Loucy (cell line): ENCODE data around the gene PTPRN2.

Experiments used
- H2AFZ ChIP-seq: fragments of 200-600 bp; sonication (generic); 2 replicates; pipeline ENCODE4 v1.6.0; 2016; ENCODE audit warnings: antibody characterized with exemption, mild to moderate bottlenecking, low read length, moderate library complexity
- H3F3A ChIP-seq: fragments of 200-600 bp; 2 replicates; pipeline ENCODE4 v1.6.0; 2016; ENCODE audit warnings: antibody characterized with exemption, low read depth, mild to moderate bottlenecking
- H3K27me3 ChIP-seq: fragments of 200-600 bp; sonication (generic); 2 replicates; pipeline ENCODE4 v1.6.1; 2014; ENCODE audit warnings: low read length, mild to moderate bottlenecking; ENCODE audit not compliant: insufficient read depth, poor library complexity, severe bottlenecking
- H3K36me3 ChIP-seq: fragments of 200-600 bp; sonication (generic); 2 replicates; pipeline ENCODE4 v1.6.1; 2016; ENCODE audit warnings: low read length; ENCODE audit not compliant: insufficient read depth
- H3K4me1 ChIP-seq: fragments of 200-600 bp; sonication (generic); 2 replicates; pipeline ENCODE4 v1.5.1; 2014; ENCODE audit warnings: low read length, mild to moderate bottlenecking; ENCODE audit not compliant: insufficient read depth, poor library complexity, severe bottlenecking
- H3K4me2 ChIP-seq: fragments of 200-600 bp; sonication (generic); 2 replicates; pipeline ENCODE4 v1.6.0; 2014; ENCODE audit warnings: antibody characterized with exemption, low read length, low read depth, mild to moderate bottlenecking; ENCODE audit not compliant: poor library complexity, severe bottlenecking
- H3K4me3 ChIP-seq: fragments of 200-600 bp; sonication (generic); 2 replicates; pipeline ENCODE4 v1.5.1; 2014; ENCODE audit warnings: low read length, mild to moderate bottlenecking, mixed read lengths; ENCODE audit not compliant: poor library complexity, severe bottlenecking
- H3K79me2 ChIP-seq: fragments of 200-600 bp; sonication (generic); 2 replicates; pipeline ENCODE4 v1.6.1; 2014; ENCODE audit warnings: low read length; ENCODE audit not compliant: insufficient read depth
- H3K9ac ChIP-seq: fragments of 200-600 bp; sonication (generic); 2 replicates; pipeline ENCODE4 v1.6.0; 2014; ENCODE audit warnings: mild to moderate bottlenecking, low read depth, low read length, moderate library complexity; ENCODE audit not compliant: poor library complexity, severe bottlenecking
- H3K9me2 ChIP-seq: fragments of 200-600 bp; sonication (generic); replicated peaks from 2 replicates; pipeline ENCODE4 v1.6.1; 2016; ENCODE audit warnings: low read depth, low read length, mixed read lengths
- H3K9me3 ChIP-seq: fragments of 200-600 bp; sonication (generic); 2 replicates; pipeline ENCODE4 v1.6.1; 2014; ENCODE audit warnings: mild to moderate bottlenecking, antibody characterized with exemption, low read length, low read depth; ENCODE audit not compliant: insufficient read depth
- H4K20me1 ChIP-seq: fragments of 200-600 bp; sonication (generic); 2 replicates; pipeline ENCODE4 v1.6.0; 2014; ENCODE audit warnings: antibody characterized with exemption, low read length, mild to moderate bottlenecking; ENCODE audit not compliant: insufficient read depth, poor library complexity, severe bottlenecking
- CTCF ChIP-seq: fragments of 200-600 bp; sonication (generic); conservative IDR thresholded peaks from 2 replicates; pipeline ENCODE4 v1.5.1; 2014; ENCODE audit warnings: mild to moderate bottlenecking, antibody characterized with exemption, low read length
- EZH2phosphoT487 ChIP-seq: fragments of 200-600 bp; IDR thresholded peaks from 2 replicates; pipeline ENCODE4 v1.6.1; 2018; ENCODE audit warnings: antibody characterized with exemption, mild to moderate bottlenecking, moderate library complexity, borderline replicate concordance

Gene PTPRN2

GRCh38 chr7:157797361-157797760 lies 790.3 kb downstream of the PTPRN2 start:
- H4K20me1 ChIP-seq: no peaks in the 10 kb centered on the region
- no peaks in the 10 kb centered on the region for H3K9me2 ChIP-seq
- H3K27me3 ChIP-seq: no peaks in the 10 kb centered on the region
- H3K36me3 ChIP-seq: no peaks in the 10 kb centered on the region
- H2AFZ ChIP-seq: no peak overlapping the region
- no peaks in the 10 kb centered on the region for H3F3A ChIP-seq
- no peak overlapping the region for H3K9ac ChIP-seq
- H3K4me3 ChIP-seq: no peak overlapping the region
- no peaks in the 10 kb centered on the region for H3K79me2 ChIP-seq
- TF ChIP-seq EZH2phosphoT487 (no peak), CTCF (no peak)
- no peak overlapping the region for H3K4me2 ChIP-seq
- H3K9me3 ChIP-seq: peaks cover 7% of the 10 kb centered on the region; the same call in 1 of the 2 replicates
- H3K4me1 ChIP-seq: no peaks in the 10 kb centered on the region

GRCh38 chr7:157796846-157797245 lies 790.8 kb downstream of the PTPRN2 start:
- H3K27me3 ChIP-seq: no peaks in the 10 kb centered on the region
- no peaks in the 10 kb centered on the region for H3K79me2 ChIP-seq
- H3K9me3 ChIP-seq: peaks cover 7% of the 10 kb centered on the region; the same call in 1 of the 2 replicates
- no peaks in the 10 kb centered on the region for H3F3A ChIP-seq
- H4K20me1 ChIP-seq: no peaks in the 10 kb centered on the region
- no peak overlapping the region for H2AFZ ChIP-seq
- H3K4me3 ChIP-seq: no peak overlapping the region
- TF ChIP-seq CTCF (no peak), EZH2phosphoT487 (no peak)
- H3K4me1 ChIP-seq: no peaks in the 10 kb centered on the region
- no peak overlapping the region for H3K4me2 ChIP-seq
- no peaks in the 10 kb centered on the region for H3K36me3 ChIP-seq
- H3K9me2 ChIP-seq: no peaks in the 10 kb centered on the region
- H3K9ac ChIP-seq: no peak overlapping the region

GRCh38 chr7:157795643-157796042 lies 792.0 kb downstream of the PTPRN2 start:
- H3K27me3 ChIP-seq: no peaks in the 10 kb centered on the region

More at GRCh38 chr7:157795643-157796042, 792.0 kb downstream of the PTPRN2 start:
- H3K79me2 ChIP-seq: no peaks in the 10 kb centered on the region
- TF ChIP-seq EZH2phosphoT487: no peak
- no peak for TF ChIP-seq CTCF
- H3K9ac ChIP-seq: no peak overlapping the region
- H3K9me2 ChIP-seq: no peaks in the 10 kb centered on the region
- no peaks in the 10 kb centered on the region for H3K36me3 ChIP-seq
- H4K20me1 ChIP-seq: no peaks in the 10 kb centered on the region
- no peaks in the 10 kb centered on the region for H3K4me1 ChIP-seq
- no peak overlapping the region for H2AFZ ChIP-seq
- H3K4me3 ChIP-seq: no peak overlapping the region
- H3F3A ChIP-seq: no peaks in the 10 kb centered on the region
- H3K9me3 ChIP-seq: peaks cover 7% of the 10 kb centered on the region; the same call in 1 of the 2 replicates
- H3K4me2 ChIP-seq: no peak overlapping the region
